ENCODE results near the gene OR8B4.

DNA sequence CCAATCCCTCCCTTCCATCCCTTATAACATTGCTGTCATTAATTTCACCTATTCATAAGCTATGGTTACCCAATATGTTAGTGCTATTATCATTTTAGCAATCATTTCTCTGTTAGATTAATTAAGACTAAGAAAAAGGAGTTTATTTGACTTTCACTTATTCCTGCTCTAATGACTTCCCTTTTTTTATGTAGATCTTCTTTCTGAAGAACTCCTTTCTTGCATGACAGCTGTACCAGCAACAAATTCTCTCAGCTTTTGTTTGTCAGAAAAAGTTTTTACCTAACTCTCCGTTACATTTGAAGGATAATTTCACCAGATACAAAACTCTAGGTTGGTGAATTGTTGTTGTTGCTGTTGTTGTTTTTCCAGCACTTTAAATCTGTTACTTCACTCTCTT, 49.4 kb upstream of the OR8B4 start:
- TF ChIP-seq EZH2phosphoT487 (IDR thresholded peaks at IDR 0.05; ENCODE audit: low read depth): no peak
- TF ChIP-seq, protein P1, sequence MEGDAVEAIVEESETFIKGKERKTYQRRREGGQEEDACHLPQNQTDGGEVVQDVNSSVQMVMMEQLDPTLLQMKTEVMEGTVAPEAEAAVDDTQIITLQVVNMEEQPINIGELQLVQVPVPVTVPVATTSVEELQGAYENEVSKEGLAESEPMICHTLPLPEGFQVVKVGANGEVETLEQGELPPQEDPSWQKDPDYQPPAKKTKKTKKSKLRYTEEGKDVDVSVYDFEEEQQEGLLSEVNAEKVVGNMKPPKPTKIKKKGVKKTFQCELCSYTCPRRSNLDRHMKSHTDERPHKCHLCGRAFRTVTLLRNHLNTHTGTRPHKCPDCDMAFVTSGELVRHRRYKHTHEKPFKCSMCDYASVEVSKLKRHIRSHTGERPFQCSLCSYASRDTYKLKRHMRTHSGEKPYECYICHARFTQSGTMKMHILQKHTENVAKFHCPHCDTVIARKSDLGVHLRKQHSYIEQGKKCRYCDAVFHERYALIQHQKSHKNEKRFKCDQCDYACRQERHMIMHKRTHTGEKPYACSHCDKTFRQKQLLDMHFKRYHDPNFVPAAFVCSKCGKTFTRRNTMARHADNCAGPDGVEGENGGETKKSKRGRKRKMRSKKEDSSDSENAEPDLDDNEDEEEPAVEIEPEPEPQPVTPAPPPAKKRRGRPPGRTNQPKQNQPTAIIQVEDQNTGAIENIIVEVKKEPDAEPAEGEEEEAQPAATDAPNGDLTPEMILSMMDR (IDR thresholded peaks at IDR 0.05; ENCODE audit: low read depth, low read length): no peak

Measured in OCI-LY3 (cell line).